Kidney glomerular epithelial cell (primary cell): Measurements from ENCODE around the gene HAUS5.
A peak's percentile ranks its signal among the peaks of the same experiment; 100 is the strongest.

Source experiments
- DNase-seq: peaks from one replicate; lab custom pipeline; 2025; lab: John Stamatoyannopoulos, UW

The HAUS5 gene

DNA sequence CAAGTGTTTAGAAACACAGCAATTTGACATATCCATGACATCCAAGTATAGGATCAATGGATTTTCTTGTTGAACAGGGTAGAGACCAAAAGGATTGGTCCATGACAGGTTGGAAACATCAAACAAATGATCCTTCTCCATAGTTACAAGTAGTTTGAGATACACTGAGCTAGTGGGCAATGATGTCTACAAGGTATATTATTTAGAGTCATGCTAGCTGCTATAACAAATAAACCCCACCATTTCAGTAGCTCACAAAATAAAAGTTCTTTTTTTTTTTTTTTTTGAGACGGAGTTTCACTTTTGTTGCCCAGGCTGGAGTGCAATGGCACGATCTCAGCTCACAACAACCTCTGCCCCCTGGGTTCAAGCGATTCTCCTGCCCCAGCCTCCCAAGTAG lies 4.9 kb upstream of the HAUS5 start:
- no peak for DNase-seq

DNA sequence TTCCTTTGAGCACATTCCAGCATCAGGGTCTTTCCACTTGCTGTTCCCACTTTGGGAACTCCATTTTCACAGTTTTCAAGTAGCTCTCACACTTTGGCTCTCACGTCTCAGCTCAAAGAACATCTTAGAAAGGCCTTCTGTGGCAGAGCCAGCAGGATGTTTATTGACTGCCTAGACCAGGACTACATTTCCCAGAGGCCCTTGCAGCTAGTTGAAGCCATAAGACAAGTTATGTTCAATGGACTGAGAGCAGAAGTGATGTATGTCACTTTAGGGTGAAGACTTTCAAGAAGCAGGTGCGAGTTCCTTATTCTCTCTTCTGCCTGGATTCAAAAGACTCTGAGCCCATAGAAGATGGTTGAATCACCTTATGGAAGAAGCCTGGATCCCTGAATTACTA lies 4.3 kb upstream of the HAUS5 start:
- no peak for DNase-seq

DNA sequence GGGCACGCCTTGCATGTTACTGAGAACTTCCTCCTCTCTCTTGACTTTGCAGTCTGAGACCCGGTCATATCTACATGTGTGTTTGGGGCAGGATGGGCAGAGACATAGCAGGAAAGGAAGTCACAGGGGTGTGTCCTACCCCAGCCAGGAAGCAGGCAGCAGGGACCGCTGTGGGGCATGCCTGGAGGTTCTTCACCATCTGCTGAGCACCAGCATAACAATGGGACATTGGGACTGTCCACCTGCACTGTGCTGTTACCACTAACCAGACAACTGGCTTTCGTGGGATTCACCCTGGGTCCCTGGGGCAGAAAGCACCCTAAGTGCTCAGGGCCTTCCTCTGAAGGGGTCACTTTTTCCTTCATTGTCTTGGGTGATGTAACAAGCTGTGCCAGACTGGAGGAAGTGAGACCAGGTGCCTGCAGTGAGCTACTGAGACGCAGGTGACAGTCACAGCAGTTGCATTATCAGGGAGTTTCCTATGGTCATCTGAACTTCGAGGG lies 2.6 kb upstream of the HAUS5 start:
- DNase-seq, result no peak

DNA sequence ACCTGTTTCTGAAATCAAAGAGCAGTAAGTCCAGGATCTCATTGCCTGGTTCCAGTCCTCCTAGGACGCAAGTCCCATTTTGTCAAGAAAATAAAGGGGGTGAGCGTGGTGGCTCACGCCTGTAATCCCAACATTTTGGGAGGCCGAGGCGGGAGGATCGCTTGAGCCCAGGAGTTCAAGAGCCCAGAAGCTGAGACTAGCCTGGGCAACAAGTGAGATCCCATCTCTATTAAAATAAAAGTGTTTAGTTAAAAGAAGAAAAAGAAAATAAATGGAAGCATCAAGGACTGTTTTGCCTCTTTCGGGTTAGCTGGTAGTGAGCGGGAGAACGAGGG lies 344 bp upstream of the HAUS5 start:
- DNase-seq, result no peak

DNA sequence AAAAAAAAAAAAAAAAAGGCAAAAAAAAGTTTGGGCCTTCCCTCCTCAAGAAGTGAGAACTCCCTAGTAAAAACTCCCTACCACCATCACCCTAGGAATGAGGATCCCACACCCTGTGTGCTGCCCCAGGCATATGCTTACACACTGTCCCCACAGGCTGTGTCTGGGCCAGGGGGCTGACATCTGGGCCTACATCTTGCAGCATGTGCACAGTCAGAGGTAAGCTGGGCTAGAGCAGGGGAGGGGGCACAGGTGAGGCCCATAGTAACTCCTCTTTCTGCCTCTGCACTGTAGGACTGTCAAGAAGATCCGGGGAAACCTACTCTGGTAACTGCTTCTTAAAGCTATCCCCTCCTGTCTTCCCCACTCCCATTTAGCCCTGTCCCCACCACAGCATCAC lies 1.0 kb downstream of the HAUS5 start:
- no peak for DNase-seq

DNA sequence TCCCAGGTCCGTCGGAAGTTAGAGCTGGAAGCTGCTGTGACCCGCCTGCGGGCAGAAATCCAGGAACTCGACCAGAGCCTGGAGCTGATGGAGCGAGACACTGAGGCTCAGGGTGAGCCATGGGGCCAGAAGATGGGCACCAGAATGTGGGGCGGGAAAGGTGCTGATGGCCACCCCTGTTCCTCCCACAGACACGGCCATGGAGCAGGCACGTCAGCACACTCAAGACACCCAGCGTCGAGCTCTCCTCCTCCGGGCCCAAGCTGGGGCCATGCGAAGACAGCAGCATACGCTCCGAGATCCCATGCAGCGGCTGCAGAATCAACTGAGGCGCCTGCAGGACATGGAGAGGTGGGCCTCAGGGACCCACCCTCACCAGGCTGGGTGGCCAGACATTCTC lies 2.5 kb downstream of the HAUS5 start:
- DNase-seq, result no peak

DNA sequence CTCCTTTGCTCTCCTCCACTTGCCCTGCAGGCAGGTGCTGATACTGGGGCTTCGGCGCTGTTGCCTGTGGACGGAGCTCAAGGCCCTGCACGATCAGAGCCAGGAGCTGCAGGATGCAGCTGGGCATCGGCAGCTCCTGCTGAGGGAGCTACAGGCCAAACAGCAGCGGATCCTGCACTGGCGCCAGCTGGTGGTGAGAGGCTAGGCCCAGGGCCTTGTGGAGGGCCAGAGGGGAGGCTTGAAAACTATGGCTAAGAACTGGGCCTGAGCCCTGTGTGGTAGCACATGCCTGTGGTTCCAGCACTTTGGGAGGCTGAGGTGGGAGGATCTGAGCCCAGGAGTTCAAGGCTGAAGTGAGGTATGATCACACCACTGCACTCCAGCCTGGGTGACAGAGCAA lies 6.3 kb downstream of the HAUS5 start:
- DNase-seq, result no peak

DNA sequence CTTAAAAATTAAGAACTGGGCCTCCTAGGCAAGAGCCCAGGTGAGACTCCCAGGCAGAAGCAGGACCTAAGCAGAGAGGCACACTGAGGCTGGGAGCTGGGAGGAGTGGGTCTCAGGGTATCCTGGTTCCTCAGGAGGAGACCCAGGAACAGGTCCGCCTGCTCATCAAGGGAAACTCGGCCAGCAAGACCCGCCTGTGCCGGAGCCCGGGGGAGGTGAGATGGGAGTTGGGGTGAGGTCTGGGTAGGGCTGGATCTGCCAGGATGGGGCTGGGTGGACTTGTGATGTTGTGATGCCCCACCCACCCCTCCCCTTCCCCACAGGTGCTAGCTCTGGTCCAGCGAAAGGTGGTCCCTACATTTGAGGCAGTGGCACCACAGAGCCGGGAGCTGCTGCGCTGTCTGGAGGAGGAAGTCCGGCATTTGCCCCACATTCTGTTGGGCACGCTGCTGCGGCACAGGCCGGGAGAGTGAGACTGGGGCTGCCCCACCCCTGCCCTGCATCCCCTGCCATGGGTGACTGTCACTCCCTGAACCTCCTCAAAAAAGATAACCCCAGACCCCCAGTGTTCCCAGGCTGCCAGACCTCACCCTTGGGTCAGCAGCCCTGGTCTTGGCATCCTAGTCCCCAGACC lies 6.9 kb downstream of the HAUS5 start:
- DNase-seq, result no peak

DNA sequence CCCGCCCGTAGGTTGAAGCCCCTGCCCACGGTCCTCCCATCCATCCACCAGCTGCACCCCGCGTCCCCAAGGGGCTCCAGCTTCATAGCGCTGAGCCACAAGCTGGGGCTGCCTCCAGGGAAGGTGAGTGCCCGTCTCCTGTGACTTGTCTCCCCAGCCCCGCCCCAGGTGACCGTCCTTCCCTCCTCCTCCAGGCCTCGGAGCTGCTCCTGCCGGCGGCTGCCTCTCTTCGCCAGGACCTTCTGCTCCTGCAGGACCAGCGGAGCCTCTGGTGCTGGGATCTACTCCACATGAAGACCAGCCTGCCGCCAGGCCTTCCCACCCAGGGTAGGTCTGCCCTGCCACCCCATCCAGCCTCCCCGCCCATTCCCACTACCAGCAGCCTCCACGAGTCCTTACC lies 7.5 kb downstream of the HAUS5 start:
- DNase-seq, result no peak

DNA sequence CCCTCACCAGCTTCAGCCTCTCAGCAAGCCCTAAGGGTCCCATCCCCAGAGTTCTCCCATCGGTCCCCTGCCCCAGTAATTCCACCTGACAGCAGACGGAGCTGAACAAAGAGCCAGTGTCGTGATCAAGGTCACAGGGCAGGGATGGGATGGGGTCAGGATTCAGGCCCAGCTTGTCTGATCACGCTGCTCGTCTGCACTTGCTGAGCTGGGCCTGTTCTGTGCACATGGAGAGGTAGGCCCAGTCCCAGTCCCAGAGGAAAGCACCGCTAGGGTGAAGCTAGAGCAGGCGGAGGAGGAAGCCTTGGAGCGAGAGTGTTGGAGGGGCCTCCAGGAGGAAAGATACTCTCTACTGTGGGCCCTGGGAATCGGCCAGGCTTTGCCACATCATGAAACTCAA lies 9.2 kb downstream of the HAUS5 start:
- DNase-seq, result no peak

DNA sequence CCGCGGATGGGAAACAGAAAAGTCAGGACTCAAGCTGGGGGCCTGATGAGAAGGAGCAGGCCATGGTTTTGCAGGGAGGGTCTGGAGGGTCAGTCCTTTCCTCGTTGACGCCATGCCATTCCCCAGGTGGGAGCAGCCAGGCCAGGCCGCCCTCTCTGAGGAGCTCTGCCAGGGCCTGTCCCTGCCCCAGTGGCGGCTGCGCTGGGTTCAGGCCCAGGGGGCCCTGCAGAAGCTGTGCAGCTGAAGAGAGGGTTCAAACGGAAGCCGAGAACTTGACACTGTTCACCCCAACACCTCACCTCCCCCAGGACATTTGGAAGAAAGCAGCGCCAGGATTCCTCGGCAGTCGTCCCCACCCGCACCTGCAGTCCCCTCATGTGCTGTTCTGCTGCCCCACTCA lies 10.2 kb downstream of the HAUS5 start:
- DNase-seq, result no peak

DNA sequence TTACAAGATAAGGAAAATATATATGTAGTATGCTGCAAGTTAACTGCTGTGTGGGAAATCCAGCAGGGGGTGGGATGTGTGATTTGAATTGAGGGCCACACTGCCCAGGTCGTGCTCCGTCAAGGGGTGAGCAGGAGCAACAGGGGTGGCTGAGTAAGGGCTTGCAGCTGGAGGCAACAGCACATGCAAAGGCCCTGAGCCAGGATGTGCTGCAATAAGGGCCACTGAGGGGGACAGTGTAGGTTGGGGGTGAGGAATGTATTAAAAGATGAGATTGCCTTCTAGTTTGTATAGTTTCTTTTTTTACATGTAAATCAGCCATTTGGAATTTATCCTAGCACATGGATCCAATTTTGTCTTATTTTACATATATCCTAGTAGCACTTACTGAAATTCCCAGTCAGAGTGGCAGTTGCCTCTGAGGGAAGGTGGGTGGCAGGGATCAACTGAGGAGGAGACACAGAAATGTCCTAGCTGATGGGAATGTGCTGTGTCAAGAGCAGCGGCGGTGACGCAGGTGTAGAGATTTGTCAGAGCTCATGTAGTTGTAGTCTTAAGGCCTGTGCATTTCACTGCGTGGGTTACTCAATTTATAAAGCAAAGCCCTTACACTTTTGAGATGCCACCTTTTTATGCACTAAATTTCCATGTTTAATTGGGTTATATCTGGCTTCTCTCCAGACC lies 10.9 kb downstream of the HAUS5 start:
- no peak for DNase-seq

DNA sequence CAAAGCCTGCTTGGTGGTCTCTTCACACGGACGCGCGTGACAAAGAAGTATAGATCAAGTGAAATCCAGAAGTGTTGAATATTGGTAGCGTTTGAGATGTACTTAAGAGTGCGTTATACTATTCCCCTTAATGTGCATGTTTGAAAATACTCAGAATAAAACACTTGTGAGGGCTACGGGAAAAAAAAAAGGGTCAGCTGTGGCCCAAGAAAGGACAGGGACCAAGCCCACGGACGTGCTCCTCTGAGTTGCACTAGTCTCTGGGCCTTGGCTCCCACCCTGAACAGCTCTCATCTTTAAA lies 15.7 kb downstream of the HAUS5 start:
- no peak for DNase-seq

DNA sequence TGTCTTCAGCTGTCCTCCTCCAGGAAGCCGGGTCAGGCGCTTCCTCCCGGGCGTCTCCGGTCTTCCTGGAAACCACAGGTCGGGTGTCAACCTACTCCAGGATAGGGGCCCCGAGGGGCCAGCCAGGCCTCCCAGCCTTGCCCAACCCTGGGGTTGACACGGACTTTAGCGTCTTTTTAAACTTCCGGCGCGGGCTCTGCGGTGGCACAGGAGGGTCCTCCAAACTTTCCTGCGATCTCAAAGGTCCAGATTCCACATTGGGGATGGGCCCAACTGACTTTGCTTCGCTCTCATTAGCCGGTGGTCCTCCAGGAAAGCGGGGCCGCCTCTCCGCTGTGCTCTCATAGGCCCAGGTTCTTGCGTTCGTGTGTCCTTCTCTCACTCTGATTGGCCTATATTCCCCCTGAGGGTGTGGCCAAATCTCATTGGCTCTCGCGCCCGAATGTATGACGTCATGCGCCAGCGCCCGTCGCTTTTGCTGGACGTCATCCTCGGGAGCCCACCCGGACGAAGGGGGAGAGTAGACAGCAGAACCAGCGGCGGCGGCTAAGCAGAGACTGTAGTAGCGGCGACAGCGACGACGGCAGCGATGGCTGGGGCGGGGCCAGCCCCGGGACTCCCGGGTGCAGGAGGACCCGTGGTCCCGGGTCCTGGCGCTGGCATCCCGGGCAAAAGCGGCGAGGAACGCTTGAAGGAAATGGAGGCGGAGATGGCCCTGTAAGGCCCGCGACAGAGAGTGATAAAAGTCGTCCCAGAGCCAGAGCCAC lies 16.2 kb downstream of the HAUS5 start, which contains the start of gene RBM42:
TSS of gene RBM42 (plus strand) at position 472 of the 767 bp plus-strand sequence. CDS start at position 590, 118 bp downstream.
- peak; percentile 99 for DNase-seq

DNA sequence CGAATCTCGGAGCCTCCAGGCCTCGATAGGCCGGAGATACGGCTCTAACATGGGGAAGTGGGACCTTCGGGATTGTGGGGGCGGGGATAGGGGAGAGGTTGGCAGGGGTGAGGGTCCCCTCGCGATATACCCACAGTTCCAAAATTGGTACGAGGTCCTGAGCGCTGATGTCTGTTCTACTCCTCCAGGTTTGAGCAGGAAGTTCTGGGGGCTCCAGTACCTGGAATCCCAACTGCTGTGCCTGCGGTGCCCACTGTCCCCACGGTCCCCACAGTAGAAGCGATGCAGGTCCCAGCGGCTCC lies 16.7 kb downstream of the HAUS5 start:
- no peak for DNase-seq

DNA sequence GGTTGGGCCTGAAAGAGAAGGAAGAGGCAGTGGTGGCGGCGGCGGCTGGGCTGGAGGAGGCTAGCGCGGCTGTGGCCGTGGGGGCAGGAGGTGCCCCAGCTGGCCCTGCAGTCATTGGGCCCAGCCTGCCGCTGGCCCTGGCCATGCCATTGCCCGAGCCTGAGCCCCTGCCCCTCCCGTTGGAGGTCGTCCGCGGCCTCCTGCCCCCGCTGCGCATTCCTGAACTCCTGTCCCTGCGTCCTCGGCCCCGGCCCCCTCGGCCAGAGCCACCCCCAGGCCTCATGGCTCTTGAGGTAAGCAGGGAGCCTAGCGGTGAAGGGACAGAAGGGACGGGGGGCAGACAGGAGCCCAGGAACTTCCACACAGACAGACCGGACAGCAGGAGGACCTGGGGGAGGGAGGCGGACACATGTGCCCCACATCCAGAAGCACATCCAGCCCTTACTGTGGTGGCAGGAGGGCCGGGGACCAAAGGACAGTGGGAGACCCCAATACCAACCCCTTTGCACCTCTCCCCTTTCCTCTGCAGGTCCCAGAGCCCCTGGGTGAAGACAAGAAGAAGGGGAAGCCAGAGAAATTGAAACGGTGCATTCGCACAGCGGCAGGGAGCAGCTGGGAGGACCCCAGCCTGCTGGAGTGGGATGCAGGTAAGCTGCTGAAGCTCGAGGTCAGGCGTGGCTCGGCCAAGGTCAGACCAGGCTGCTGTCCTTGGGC lies 21.3 kb downstream of the HAUS5 start:
- no peak for DNase-seq

DNA sequence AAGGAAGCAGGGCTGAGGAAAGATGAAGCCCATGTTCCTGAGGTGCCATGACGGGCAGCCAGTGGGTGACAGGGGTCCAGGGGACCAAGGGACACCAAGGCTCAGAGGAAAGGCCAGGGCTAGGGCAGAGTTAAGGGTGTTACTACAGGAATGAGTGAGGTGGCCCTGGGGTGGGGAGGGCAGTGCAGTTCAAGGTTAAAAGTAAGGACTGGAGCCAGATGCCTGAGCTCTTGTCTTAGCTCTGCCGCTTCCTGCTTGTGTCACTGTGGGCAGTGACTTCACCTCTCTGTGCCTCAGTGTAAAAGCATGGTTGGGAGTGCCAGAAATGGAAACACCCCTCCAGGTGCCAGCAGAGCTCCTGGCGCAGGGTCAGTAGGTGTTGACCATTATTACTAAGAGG lies 24.1 kb downstream of the HAUS5 start:
- no peak for DNase-seq

DNA sequence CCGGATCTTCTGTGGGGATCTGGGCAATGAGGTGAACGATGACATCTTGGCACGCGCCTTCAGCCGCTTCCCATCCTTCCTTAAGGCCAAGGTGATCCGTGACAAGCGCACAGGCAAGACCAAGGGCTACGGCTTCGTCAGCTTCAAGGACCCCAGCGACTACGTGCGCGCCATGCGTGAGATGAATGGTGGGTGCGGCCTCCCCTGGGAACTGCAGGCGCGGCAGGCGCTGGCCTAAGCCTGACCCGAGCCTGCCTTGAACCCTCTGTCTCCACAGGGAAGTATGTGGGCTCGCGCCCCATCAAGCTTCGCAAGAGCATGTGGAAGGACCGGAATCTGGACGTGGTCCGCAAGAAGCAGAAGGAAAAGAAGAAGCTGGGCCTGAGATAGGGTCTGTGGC lies 24.6 kb downstream of the HAUS5 start:
- DNase-seq, result no peak

DNA sequence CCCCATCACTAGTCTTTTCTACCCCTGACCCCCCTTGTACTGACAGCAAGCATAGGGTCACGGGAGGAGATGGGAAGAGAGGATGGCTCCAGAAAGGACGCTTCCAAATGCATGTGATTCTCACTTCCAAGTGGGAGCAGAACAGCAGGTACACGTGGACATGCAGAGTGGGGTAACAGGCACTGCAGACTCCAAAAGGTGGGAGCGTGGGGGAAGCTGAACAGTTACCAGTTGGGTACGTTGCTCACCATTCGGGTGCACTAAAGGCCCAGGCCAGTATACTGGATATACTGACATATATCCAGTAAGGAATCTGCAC lies 26.7 kb downstream of the HAUS5 start:
- DNase-seq, result no peak

DNA sequence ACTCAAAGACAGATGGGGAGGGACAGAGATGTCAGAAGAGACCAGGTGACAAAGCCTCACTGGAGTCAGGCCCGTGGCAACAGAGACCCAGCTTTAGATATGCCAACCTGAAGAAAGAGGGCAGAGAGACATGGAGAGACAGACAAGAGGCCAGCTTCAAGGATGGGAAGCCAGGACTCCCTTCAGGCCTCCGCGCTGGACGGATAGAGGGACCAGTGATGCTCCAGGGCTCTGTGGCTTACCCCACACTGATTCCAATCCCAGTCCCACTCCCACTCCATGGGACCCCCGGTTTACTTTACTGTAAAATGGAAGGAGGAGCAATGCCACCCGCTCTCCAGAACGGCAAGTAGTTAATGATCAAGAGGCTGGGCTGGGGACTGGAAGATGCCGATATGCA lies 27.3 kb downstream of the HAUS5 start:
- no peak for DNase-seq

DNA sequence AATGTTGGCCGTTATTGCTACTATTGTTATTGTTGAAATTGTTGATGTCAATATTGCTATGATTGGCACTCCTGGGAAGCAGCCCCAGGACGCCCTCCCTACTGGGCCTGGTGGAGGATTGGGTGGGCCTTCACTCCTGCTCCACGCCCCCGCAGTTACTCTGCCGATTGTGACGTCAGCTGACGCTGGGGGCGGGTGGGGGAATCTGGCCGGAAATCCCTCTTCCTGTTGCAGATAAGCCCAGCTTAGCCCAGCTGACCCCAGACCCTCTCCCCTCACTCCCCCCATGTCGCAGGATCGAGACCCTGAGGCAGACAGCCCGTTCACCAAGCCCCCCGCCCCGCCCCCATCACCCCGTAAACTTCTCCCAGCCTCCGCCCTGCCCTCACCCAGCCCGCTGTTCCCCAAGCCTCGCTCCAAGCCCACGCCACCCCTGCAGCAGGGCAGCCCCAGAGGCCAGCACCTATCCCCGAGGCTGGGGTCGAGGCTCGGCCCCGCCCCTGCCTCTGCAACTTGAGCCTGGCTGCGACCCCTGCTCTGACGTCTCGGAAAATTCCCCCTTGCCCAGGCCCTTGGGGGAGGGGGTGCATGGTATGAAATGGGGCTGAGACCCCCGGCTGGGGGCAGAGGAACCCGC lies 29.1 kb downstream of the HAUS5 start, which contains the start of gene ETV2:
TSS of gene ETV2 (plus strand) at position 231 of the 637 bp plus-strand sequence. CDS start 716 bp downstream, outside the sequence.
- no peak for DNase-seq

DNA sequence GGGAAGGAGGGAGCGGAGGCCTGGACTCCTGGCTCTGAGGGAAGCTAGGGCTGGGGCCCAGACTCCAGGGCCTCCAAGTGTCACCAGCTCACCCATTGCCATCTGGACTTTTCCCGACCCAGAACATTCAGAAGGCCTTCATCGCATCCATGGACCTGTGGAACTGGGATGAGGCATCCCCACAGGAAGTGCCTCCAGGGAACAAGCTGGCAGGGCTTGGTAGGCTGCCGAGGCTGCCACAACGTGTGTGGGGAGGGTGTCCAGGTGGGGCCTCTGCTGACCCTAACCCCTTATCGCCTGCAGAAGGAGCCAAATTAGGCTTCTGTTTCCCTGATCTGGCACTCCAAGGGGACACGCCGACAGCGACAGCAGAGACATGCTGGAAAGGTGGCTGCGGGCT lies 29.8 kb downstream of the HAUS5 start:
- DNase-seq, result no peak
